Nephron (organoid): Measurements from ENCODE around the gene COPB2.
A peak's percentile ranks its signal among the peaks of the same experiment; 100 is the strongest.

Experiments used
- H3K27ac Mint-ChIP-seq, 3 experiments: 2 replicates each; pipeline ENCODE4 v1.8.0; 2020; ENCODE audit warnings: mixed read lengths in 3 of 3, mild to moderate bottlenecking in 2 of 3, moderate library complexity in 1 of 3
- H3K27me3 Mint-ChIP-seq: 2 replicates; pipeline ENCODE4 v1.8.0; 2021; ENCODE audit warnings: low read depth, mild to moderate bottlenecking, moderate library complexity, mixed read lengths
- H3K36me3 Mint-ChIP-seq: 2 replicates; pipeline ENCODE4 v1.8.0; 2020; ENCODE audit warnings: low read depth, mixed read lengths
- H3K4me1 Mint-ChIP-seq: 2 replicates; pipeline ENCODE4 v1.8.0; 2020; ENCODE audit warnings: mixed read lengths
- H3K4me3 Mint-ChIP-seq, 3 experiments: 2 replicates each; pipeline ENCODE4 v1.8.0; 2020; ENCODE audit warnings: mild to moderate bottlenecking in 3 of 3, mixed read lengths in 3 of 3, moderate library complexity in 2 of 3
- H3K9me3 Mint-ChIP-seq: 2 replicates; pipeline ENCODE4 v1.8.0; 2020; ENCODE audit warnings: mixed read lengths
- TF ChIP-seq, protein P1 (sequence below), 3 experiments: fragments of 200-600 bp; sonication (generic); IDR thresholded peaks; one replicate each; pipeline ENCODE4 v1.5.0; 2021; ENCODE audit warnings: antibody characterized with exemption in 3 of 3; ENCODE audit not compliant: unreplicated experiment in 3 of 3

Gene COPB2

GRCh38 chr3:139329364-139329850 lies 60.0 kb downstream of the COPB2 start:
- TF ChIP-seq, protein P1, sequence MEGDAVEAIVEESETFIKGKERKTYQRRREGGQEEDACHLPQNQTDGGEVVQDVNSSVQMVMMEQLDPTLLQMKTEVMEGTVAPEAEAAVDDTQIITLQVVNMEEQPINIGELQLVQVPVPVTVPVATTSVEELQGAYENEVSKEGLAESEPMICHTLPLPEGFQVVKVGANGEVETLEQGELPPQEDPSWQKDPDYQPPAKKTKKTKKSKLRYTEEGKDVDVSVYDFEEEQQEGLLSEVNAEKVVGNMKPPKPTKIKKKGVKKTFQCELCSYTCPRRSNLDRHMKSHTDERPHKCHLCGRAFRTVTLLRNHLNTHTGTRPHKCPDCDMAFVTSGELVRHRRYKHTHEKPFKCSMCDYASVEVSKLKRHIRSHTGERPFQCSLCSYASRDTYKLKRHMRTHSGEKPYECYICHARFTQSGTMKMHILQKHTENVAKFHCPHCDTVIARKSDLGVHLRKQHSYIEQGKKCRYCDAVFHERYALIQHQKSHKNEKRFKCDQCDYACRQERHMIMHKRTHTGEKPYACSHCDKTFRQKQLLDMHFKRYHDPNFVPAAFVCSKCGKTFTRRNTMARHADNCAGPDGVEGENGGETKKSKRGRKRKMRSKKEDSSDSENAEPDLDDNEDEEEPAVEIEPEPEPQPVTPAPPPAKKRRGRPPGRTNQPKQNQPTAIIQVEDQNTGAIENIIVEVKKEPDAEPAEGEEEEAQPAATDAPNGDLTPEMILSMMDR (IDR thresholded peaks at IDR 0.05; ENCODE audit: unreplicated experiment in 3 of 3): peak; percentile 100
- H3K36me3 Mint-ChIP-seq: no peaks in the 10 kb centered on the region
- H3K4me3 Mint-ChIP-seq: peak overlapping the region in 2 of 3 experiments; percentile 23 to 44
- H3K27me3 Mint-ChIP-seq: peaks cover 69% of the 10 kb centered on the region
- no peaks in the 10 kb centered on the region for H3K4me1 Mint-ChIP-seq
- H3K27ac Mint-ChIP-seq: no peak overlapping the region
- H3K9me3 Mint-ChIP-seq: no peaks in the 10 kb centered on the region

GRCh38 chr3:139328356-139328755 lies 61.1 kb downstream of the COPB2 start:
- Mint-ChIP-seq H3K9me3 (no peaks in the 10 kb centered on the region), H3K27me3 (peaks cover 63% of the 10 kb centered on the region), H3K4me1 (no peaks in the 10 kb centered on the region), H3K36me3 (no peaks in the 10 kb centered on the region), H3K27ac (no peak overlapping the region), H3K4me3 (no peak overlapping the region)
- TF ChIP-seq, protein P1 (IDR thresholded peaks at IDR 0.05; ENCODE audit: unreplicated experiment in 3 of 3): no peak

GRCh38 chr3:139327861-139328260 lies 61.6 kb downstream of the COPB2 start:
- no peak overlapping the region for H3K4me3 Mint-ChIP-seq
- TF ChIP-seq, protein P1 (IDR thresholded peaks at IDR 0.05; ENCODE audit: unreplicated experiment in 3 of 3): no peak
- H3K36me3 Mint-ChIP-seq: no peaks in the 10 kb centered on the region
- peaks cover 59% of the 10 kb centered on the region for H3K27me3 Mint-ChIP-seq
- no peaks in the 10 kb centered on the region for H3K4me1 Mint-ChIP-seq
- H3K27ac Mint-ChIP-seq: no peak overlapping the region
- no peaks in the 10 kb centered on the region for H3K9me3 Mint-ChIP-seq

- no peak overlapping the region for H3K4me3 Mint-ChIP-seq
- TF ChIP-seq, protein P1 (IDR thresholded peaks at IDR 0.05; ENCODE audit: unreplicated experiment in 3 of 3): no peak
- H3K36me3 Mint-ChIP-seq: no peaks in the 10 kb centered on the region
Measured at GRCh38 chr3:139327231-139327630, 62.2 kb downstream of the COPB2 start.

GRCh38 chr3:139326707-139327106 lies 62.7 kb downstream of the COPB2 start:
- H3K27ac Mint-ChIP-seq: no peak overlapping the region
- H3K36me3 Mint-ChIP-seq: no peaks in the 10 kb centered on the region
- H3K9me3 Mint-ChIP-seq: no peaks in the 10 kb centered on the region
- H3K4me3 Mint-ChIP-seq: no peak overlapping the region
- no peaks in the 10 kb centered on the region for H3K4me1 Mint-ChIP-seq
- TF ChIP-seq, protein P1 (IDR thresholded peaks at IDR 0.05; ENCODE audit: unreplicated experiment in 3 of 3): no peak
- H3K27me3 Mint-ChIP-seq: peaks cover 47% of the 10 kb centered on the region

More at GRCh38 chr3:139327231-139327630, 62.2 kb downstream of the COPB2 start:
- H3K4me1 Mint-ChIP-seq: no peaks in the 10 kb centered on the region
- no peaks in the 10 kb centered on the region for H3K9me3 Mint-ChIP-seq
- H3K27me3 Mint-ChIP-seq: peaks cover 52% of the 10 kb centered on the region
- no peak overlapping the region for H3K27ac Mint-ChIP-seq

- TF ChIP-seq, protein P1 (IDR thresholded peaks at IDR 0.05; ENCODE audit: unreplicated experiment in 3 of 3): no peak
- Mint-ChIP-seq H3K4me3 (no peak overlapping the region), H3K36me3 (no peaks in the 10 kb centered on the region), H3K27ac (no peak overlapping the region), H3K27me3 (peaks cover 41% of the 10 kb centered on the region), H3K4me1 (no peaks in the 10 kb centered on the region), H3K9me3 (no peaks in the 10 kb centered on the region)
Measured at GRCh38 chr3:139326131-139326530, 63.3 kb downstream of the COPB2 start.
